HG02970 (cell line): ENCODE measurements around the gene TNFRSF18.

ENCODE experiments used
- ATAC-seq: cut with Tn5 transposase; IDR thresholded peaks from one replicate; pipeline ENCODE4 v1.9.1; 2021; ENCODE audit warnings: mild to moderate bottlenecking, moderate library complexity, moderate number of reproducible peaks; ENCODE audit not compliant: unreplicated experiment, low FRiP score

Gene TNFRSF18

GRCh38 chr1:1167841-1168450, 38.4 kb downstream of the TNFRSF18 start:
- no peak for ATAC-seq

DNA sequence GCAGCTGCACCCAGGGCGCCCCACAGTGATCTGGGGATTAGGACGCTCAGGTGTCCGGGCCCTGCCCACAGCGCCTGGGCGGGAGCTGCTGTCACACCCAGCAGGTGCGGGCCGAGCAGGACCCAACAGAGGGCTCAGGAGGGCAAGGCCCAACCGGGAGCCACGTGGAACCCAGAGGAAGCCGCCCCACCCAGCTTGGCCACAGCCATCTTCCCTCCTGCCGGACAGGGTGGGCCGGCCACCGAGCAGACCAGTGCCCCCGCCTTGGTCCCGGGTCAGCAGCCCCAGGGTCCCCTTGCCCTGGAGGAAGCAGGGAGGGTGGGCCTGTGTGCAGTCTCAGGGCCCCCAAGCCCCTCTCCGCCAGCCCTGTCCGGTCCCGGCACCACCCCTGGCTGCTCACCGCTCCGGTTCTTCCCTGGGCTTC, 39.0 kb downstream of the TNFRSF18 start:
- ATAC-seq = no peak

DNA sequence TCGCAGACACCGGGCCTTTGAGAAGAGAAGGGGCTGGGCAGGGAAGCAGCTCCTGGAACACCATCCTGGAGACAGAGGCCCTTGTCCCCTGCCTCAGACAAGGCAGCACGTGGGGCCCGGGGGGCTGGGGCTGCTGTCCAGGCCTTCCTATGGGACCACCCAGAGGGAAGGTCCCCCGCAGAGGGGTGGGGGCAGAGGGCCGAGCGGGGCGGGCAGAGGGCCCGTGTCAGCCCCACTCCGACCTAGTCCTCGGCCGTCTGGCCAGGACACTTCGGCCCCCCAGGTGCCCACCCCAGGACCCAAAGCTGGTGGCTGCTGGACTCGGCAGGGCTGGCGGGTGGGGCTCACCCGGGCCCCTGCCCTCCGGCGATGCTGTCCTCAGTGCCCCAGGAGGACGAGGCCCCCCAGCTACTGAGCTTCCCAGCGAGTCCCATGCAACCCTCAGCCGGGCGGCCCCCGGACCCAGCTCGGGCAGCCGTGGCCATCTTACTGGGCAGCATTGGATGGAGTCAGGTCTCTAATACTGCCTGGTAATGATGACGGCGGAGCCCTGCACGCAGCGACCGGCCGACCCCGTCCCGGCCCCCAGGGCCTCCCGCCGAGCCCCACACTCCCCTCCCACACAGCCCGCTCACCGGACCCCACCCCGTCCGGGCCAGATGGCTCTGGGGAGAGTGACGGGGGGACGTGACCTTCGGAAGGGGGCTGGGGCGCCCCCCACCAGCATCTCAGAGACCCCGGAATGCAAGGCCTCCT, 39.6 kb downstream of the TNFRSF18 start:
- no peak for ATAC-seq

DNA sequence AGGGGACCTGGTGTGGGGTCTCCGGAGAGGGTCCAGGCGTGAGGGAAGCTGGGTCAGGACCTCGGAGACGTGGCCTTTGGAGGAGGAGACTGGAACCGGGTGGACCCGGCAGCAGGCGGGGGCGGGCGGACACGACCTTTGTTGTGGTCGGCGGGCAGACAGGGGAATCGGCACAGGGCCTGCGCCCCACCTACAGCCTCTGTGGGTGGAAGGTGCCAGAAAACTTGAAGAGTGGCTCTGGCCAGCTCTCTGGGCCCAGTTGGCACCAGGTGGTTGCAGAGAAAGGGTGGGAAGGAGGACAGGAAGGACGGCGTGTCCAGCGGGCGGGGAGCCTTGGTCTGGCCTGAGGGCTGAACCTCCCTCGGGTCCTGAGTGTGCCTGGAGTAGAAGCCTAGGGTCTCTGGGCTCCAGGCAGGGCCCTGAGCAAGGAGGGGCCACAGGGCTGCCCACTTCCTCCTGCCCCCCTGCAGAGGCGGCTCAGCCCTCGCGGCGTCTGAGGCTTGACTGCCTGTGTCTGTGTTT, 40.4 kb downstream of the TNFRSF18 start:
- ATAC-seq = no peak

DNA sequence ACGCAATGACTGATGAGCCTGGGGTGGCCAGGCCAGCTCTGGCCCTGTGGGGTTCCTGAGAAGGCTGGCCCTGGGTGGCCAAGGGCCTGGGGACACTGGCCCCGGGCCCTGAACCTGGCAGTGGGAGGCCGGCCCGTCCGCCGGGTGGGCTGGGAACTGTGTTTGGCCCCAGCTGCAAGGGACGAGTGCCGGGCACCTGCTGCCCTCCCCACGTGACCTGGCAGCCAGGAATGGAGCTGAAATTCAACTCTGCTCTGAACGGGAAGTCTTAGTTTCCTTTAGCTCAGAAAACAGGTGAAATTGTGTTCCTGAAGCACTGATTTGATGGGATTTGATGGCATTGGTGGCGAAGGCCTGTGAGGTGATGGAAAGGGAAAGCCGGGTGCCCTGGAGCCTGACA, 40.9 kb downstream of the TNFRSF18 start:
- ATAC-seq = no peak

GRCh38 chr1:1164701-1165451, 41.5 kb downstream of the TNFRSF18 start:
- ATAC-seq = no peak

DNA sequence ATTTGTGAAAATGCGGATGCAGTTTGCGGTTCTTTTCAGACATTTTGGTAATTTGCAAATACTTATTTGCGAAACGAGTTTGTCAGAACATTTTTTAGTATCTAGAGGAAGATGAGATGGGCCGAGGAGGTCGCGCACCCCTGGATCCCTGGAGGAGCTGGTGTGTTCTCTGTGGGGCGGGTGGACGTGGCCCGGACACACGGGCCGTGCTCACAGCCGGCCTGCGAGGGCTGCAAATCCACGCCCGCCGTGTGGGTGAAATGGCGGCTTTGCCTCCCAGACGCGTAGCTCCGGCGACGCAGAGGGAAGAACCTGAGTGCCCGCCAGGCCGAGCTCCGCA, 42.1 kb downstream of the TNFRSF18 start:
- no peak for ATAC-seq

- ATAC-seq = no peak
These were observed 42.8 kb downstream of the TNFRSF18 start for GRCh38 chr1:1163538-1164070.

- no peak for ATAC-seq
These were observed 43.5 kb downstream of the TNFRSF18 start for GRCh38 chr1:1162597-1163537.

DNA sequence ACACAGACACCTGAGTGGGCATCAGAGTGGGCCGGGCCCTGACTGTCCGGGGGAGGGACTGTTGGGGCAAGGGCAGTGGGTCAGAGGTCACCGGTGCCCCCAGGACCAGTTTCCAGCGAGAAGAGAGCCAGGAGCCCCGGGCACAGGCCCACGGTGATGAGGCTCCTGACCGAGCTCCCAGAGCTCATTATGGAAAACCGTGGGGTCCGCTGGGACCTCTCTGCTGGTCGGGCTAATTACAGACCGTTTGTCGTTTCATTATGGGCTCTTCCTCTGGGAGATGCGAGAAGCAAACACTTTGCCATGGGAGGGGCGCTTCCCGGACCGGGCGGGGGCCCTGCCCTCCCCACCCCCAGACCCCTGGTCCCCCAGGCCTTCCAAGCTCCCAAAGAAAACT, 44.7 kb downstream of the TNFRSF18 start:
- ATAC-seq = no peak

- ATAC-seq = no peak
These were observed 45.2 kb downstream of the TNFRSF18 start for GRCh38 chr1:1161078-1161682.

- ATAC-seq = no peak
These were observed 46.0 kb downstream of the TNFRSF18 start for GRCh38 chr1:1160281-1160930.

- no peak for ATAC-seq
These were observed 48.3 kb downstream of the TNFRSF18 start for GRCh38 chr1:1157914-1158710.

GRCh38 chr1:1157426-1157913, 48.9 kb downstream of the TNFRSF18 start:
- no peak for ATAC-seq

DNA sequence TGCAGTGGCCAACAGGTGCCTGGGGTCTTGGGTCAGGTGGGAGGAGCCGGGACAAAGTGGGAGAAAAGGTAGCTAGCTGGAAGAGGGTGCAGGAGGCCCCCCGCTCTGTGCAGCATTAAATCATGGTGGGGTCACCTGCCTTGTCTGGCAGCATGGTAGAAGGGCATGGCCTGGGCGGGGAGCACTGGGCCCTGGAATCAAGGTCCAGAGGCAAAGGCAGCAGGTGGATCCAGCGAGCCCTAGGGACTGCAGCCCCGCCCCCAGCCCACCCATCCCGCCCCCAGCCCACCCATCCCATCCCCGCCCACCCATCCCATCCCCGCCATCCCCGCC, 49.4 kb downstream of the TNFRSF18 start:
- ATAC-seq = no peak

GRCh38 chr1:1156140-1157032, 50.0 kb downstream of the TNFRSF18 start:
- no peak for ATAC-seq

DNA sequence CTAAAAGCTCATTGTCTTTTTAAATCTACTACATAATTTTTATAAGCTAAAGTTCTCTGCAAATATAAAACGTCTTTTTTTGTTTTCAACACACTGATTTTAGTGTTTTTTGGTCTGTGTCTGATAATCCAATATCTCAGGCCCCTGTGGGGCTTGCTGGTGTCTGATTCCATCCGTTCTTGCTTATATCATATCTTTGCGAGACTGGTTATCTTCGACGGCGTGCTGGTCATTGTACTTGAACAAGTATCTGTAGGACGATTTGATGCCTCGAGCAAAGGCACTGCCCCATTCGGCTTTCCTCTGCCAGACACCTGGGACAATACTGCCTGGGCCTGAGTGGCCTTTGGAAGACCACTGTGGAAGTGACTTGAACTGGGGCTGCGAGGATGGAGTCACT, 51.1 kb downstream of the TNFRSF18 start:
- ATAC-seq = no peak
